Trophoblast cell (in vitro differentiated cells and primary cell): ENCODE data around the gene C1orf210.

Experiments used
- DNase-seq, 2 donors: peaks; one replicate each; pipeline ENCODE4 v3.0.0-alpha.2; 2016
- H2AFZ ChIP-seq: 2 replicates; pipeline ENCODE4 v1.6.1; 2013; ENCODE audit warnings: low read length, moderate library complexity, mild to moderate bottlenecking; ENCODE audit not compliant: insufficient read depth, poor library complexity
- H2AK5ac ChIP-seq: 2 replicates; pipeline ENCODE4 v1.6.1; 2013; ENCODE audit warnings: mild to moderate bottlenecking, low read length
- H2BK120ac ChIP-seq: 2 replicates; pipeline ENCODE4 v1.6.1; 2013; ENCODE audit warnings: low read length, mild to moderate bottlenecking, moderate library complexity; ENCODE audit not compliant: insufficient read depth, poor library complexity
- H2BK12ac ChIP-seq: 2 replicates; pipeline ENCODE4 v1.6.1; 2013; ENCODE audit warnings: mild to moderate bottlenecking, low read length, moderate library complexity
- H2BK5ac ChIP-seq: 2 replicates; pipeline ENCODE4 v1.6.1; 2013; ENCODE audit warnings: low read length, low read depth, moderate library complexity, mild to moderate bottlenecking; ENCODE audit not compliant: poor library complexity
- H3K14ac ChIP-seq: 2 replicates; pipeline ENCODE4 v1.6.1; 2013; ENCODE audit warnings: mild to moderate bottlenecking, low read length
- H3K18ac ChIP-seq: 2 replicates; pipeline ENCODE4 v1.6.1; 2013; ENCODE audit warnings: mild to moderate bottlenecking, low read length
- H3K23ac ChIP-seq: 2 replicates; pipeline ENCODE4 v1.6.1; 2013; ENCODE audit warnings: low read length
- H3K27ac ChIP-seq: 2 replicates; pipeline ENCODE4 v1.5.1; 2013; ENCODE audit warnings: low read depth, mild to moderate bottlenecking, inconsistent platforms, low read length, moderate library complexity
- H3K27me3 ChIP-seq: 2 replicates; pipeline ENCODE4 v1.6.1; 2013; ENCODE audit warnings: inconsistent platforms, mild to moderate bottlenecking, low read length, moderate library complexity; ENCODE audit not compliant: insufficient read depth
- H3K36me3 ChIP-seq, 2 experiments: 1 replicate in 1 of 2; 2 replicates in 1 of 2; pipeline ENCODE4 v1.6.1; 2013; ENCODE audit warnings: low read length in 2 of 2, mild to moderate bottlenecking in 2 of 2, moderate library complexity in 1 of 2; ENCODE audit not compliant: insufficient read depth in 2 of 2, control insufficient read depth in 1 of 2
- H3K4ac ChIP-seq: 2 replicates; pipeline ENCODE4 v1.6.1; 2013; ENCODE audit warnings: low read depth, mild to moderate bottlenecking, low read length, moderate library complexity
- H3K4me1 ChIP-seq, 2 experiments: 1 replicate in 1 of 2; 2 replicates in 1 of 2; pipeline ENCODE4 v1.6.1; 2013; ENCODE audit warnings: low read length in 2 of 2, mild to moderate bottlenecking in 2 of 2, moderate library complexity in 1 of 2; ENCODE audit not compliant: insufficient read depth in 2 of 2, control insufficient read depth in 1 of 2
- H3K4me2 ChIP-seq: 2 replicates; pipeline ENCODE4 v1.6.1; 2013; ENCODE audit warnings: inconsistent platforms, mild to moderate bottlenecking, low read length, moderate library complexity
- H3K4me3 ChIP-seq: 2 replicates; pipeline ENCODE4 v1.5.1; 2013; ENCODE audit warnings: mild to moderate bottlenecking, low read depth, low read length, inconsistent platforms
- H3K79me1 ChIP-seq: one replicate; pipeline ENCODE4 v1.6.1; 2013; ENCODE audit warnings: low read length
- H3K79me2 ChIP-seq: 2 replicates; pipeline ENCODE4 v1.6.1; 2013; ENCODE audit warnings: low read length, mild to moderate bottlenecking; ENCODE audit not compliant: control insufficient read depth, insufficient read depth, poor library complexity
- H3K9ac ChIP-seq: 2 replicates; pipeline ENCODE4 v1.6.1; 2013; ENCODE audit warnings: mild to moderate bottlenecking, low read length
- H3K9me3 ChIP-seq: 2 replicates; pipeline ENCODE4 v1.6.1; 2013; ENCODE audit warnings: low read depth, mild to moderate bottlenecking, control low read depth, inconsistent platforms, low read length; ENCODE audit not compliant: insufficient read depth
- H4K12ac ChIP-seq: 2 replicates; pipeline ENCODE4 v1.6.1; 2013; ENCODE audit warnings: low read depth, mild to moderate bottlenecking, low read length, moderate library complexity
- H4K8ac ChIP-seq: 2 replicates; pipeline ENCODE4 v1.6.1; 2013; ENCODE audit warnings: low read depth, mild to moderate bottlenecking, low read length, moderate library complexity
- H4K91ac ChIP-seq: one replicate; pipeline ENCODE4 v1.6.1; 2013; ENCODE audit warnings: low read depth, mild to moderate bottlenecking, low read length, moderate library complexity
- WGBS: extraction: QIAGEN DNeasy Blood & Tissue Kit; methylation state at CpG from one replicate; pipeline ENCODE4 v1.1.7; 2013; ENCODE audit warnings: missing lambda C conversion rate; ENCODE audit not compliant: insufficient read length, insufficient coverage; ENCODE audit errors: extremely low coverage; 5-methylcytosine and 5-hydroxymethylcytosine counted together

C1orf210 gene

GRCh38 chr1:43273708-43274107 lies 11.7 kb downstream of the C1orf210 start:
- Histone ChIP-seq H2BK5ac (no peak overlapping the region), H2AFZ (no peak overlapping the region), H2AK5ac (no peak overlapping the region), H3K79me2 (no peaks in the 10 kb centered on the region), H4K91ac (no peak overlapping the region), H3K4me3 (no peak overlapping the region), H3K9me3 (peaks cover 3% of the 10 kb centered on the region), H3K27ac (no peak overlapping the region), H3K79me1 (no peaks in the 10 kb centered on the region), H3K36me3 (no peaks in the 10 kb centered on the region), H4K12ac (no peak overlapping the region), H2BK120ac (no peak overlapping the region), H3K4ac (no peak overlapping the region), H3K14ac (no peak overlapping the region), H4K8ac (no peak overlapping the region), H3K27me3 (no peaks in the 10 kb centered on the region), H3K9ac (no peak overlapping the region), H2BK12ac (no peak overlapping the region), H3K4me1 (peaks cover 2 to 17% of the 10 kb centered on the region in 2 experiments), H3K18ac (no peak overlapping the region), H3K23ac (no peak overlapping the region), H3K4me2 (no peak overlapping the region)
- DNase-seq: no peak
- no CpG with 5 or more reads among the region's 7 CpGs for WGBS

GRCh38 chr1:43272576-43273571 lies 12.5 kb downstream of the C1orf210 start:
- Histone ChIP-seq H3K4me1 (peaks cover 2 to 17% of the 10 kb centered on the region in 2 experiments), H3K79me2 (no peaks in the 10 kb centered on the region), H3K4me3 (peak overlapping the region; percentile 1), H3K9ac (no peak overlapping the region), H3K14ac (no peak overlapping the region), H4K8ac (no peak overlapping the region), H3K79me1 (no peaks in the 10 kb centered on the region), H3K4ac (no peak overlapping the region), H3K9me3 (peaks cover 3% of the 10 kb centered on the region), H4K12ac (no peak overlapping the region), H3K4me2 (no peak overlapping the region), H3K27me3 (no peaks in the 10 kb centered on the region), H2BK12ac (no peak overlapping the region), H3K23ac (no peak overlapping the region), H3K18ac (no peak overlapping the region), H3K27ac (no peak overlapping the region), H2AK5ac (no peak overlapping the region), H2BK5ac (no peak overlapping the region), H3K36me3 (no peaks in the 10 kb centered on the region), H2AFZ (no peak overlapping the region), H2BK120ac (no peak overlapping the region), H4K91ac (no peak overlapping the region)
- DNase-seq: no peak
- WGBS: no CpG with 5 or more reads among the region's 46 CpGs

DNA sequence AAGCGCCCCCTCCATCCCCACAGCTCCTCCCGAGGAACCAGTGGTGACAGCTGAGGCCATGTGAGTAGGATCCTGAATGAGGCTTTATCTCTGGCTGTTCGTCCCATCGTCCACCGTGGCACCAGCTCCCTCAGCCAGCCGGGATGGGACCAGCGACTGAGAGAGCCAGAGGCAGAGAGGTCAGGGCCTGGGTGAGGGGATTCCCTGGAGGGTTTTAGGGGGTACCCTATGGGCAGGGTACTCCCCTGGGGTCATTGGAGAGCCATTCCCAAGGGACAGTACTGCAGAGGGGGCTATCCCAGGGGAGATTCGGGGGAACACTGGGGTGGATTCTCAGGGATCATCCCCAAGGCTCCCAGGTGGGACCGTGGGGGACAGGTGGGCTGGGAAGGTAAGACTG lies 13.2 kb downstream of the C1orf210 start:
- no CpG with 5 or more reads among the region's 9 CpGs for WGBS
- H3K4me1 ChIP-seq: peaks cover 2 to 17% of the 10 kb centered on the region in 2 experiments
- no peak overlapping the region for H4K91ac ChIP-seq

DNA sequence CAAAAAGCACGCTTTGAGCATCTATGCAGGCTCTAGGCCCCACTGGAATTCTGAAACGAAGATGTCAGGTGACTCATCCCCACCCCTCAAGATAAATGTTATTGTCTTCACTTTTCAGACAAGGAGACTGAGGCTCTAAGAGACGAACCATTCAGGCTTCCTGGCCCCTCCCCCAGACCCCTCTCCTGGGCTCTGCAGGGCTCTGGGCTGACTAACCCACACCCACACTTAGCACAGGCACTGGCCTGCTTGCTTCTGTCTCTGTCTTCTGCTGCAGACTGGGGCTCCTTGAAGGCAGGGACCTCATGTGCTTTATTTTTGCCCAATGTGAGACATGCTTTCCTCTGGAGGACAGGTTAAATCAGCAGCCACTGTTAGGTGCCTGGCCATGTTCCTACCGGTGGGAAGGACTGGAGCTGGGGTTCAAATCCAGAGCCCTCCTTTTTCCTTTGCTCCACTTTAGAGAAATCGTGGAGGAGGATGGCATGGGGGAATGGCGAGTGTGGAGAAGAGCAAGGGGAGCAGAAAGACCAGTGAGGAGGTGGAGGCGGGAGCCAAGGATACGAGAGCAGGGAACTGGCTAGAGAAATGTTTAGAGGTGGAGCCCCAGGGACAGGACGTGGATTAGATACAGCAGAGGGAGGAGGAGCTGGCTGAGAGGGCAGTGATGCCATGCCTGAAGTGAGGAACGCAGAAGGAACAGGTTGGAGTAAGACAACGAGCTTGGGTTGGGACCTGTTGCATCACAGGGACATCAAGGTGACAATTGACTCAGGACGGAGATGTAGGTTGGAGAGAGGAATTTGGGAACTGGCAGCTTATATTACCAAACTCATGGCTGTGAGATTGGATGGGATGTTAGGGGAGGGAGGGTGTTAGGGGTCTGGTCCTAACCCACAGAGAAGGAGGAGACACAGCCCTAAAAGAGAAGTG lies 13.9 kb downstream of the C1orf210 start:
- DNase-seq: no peak
- no peak overlapping the region for H3K4ac ChIP-seq
- H2BK120ac ChIP-seq: no peak overlapping the region
- H2AFZ ChIP-seq: no peak overlapping the region
- H4K12ac ChIP-seq: no peak overlapping the region
- no peak overlapping the region for H2BK5ac ChIP-seq
- no peaks in the 10 kb centered on the region for H3K27me3 ChIP-seq
- no peaks in the 10 kb centered on the region for H3K79me2 ChIP-seq
- H3K9ac ChIP-seq: no peak overlapping the region
- no peak overlapping the region for H3K18ac ChIP-seq
- H3K79me1 ChIP-seq: no peaks in the 10 kb centered on the region
- peak overlapping the region; percentile 59 for H3K4me2 ChIP-seq
- no CpG with 5 or more reads among the region's 12 CpGs for WGBS
- H3K36me3 ChIP-seq: no peaks in the 10 kb centered on the region
- no peak overlapping the region for H2BK12ac ChIP-seq
- H3K23ac ChIP-seq: no peak overlapping the region
- H3K4me1 ChIP-seq: peaks cover 2 to 17% of the 10 kb centered on the region in 2 experiments
- H2AK5ac ChIP-seq: no peak overlapping the region
- H4K8ac ChIP-seq: no peak overlapping the region
- no peak overlapping the region for H4K91ac ChIP-seq
- H3K27ac ChIP-seq: no peak overlapping the region
- H3K4me3 ChIP-seq: peak overlapping the region; percentile 51
- peaks cover 3% of the 10 kb centered on the region for H3K9me3 ChIP-seq
- H3K14ac ChIP-seq: no peak overlapping the region

More for the DNA sequence above, 13.2 kb downstream of the C1orf210 start:
- Histone ChIP-seq H2BK12ac (no peak overlapping the region), H3K4ac (no peak overlapping the region), H3K36me3 (no peaks in the 10 kb centered on the region), H3K79me2 (no peaks in the 10 kb centered on the region), H2AK5ac (no peak overlapping the region), H3K79me1 (no peaks in the 10 kb centered on the region), H3K23ac (no peak overlapping the region), H3K14ac (no peak overlapping the region), H3K18ac (no peak overlapping the region), H4K12ac (no peak overlapping the region), H3K4me3 (no peak overlapping the region), H3K9ac (no peak overlapping the region), H2BK5ac (no peak overlapping the region), H2AFZ (no peak overlapping the region), H3K27ac (no peak overlapping the region), H3K4me2 (no peak overlapping the region), H3K9me3 (peaks cover 3% of the 10 kb centered on the region), H4K8ac (no peak overlapping the region), H2BK120ac (no peak overlapping the region), H3K27me3 (no peaks in the 10 kb centered on the region)
- DNase-seq: no peak
